Tibial nerve (tissue), 4 donors: ENCODE results near the gene ALOXE3.

ENCODE experiments used
- EP300 ChIP-seq, 2 donors: sonication (generic); formaldehyde crosslinking; IDR thresholded peaks; one replicate each; pipeline ENCODE4 v1.6.1; 2017; ENCODE audit warnings: antibody characterized with exemption in 2 of 2, mild to moderate bottlenecking in 1 of 2
- POLR2A ChIP-seq, 2 donors: fragments of 450-650 bp; IDR thresholded peaks; one replicate each; pipeline ENCODE4 v1.6.1; 2017; ENCODE audit warnings: antibody characterized with exemption in 2 of 2, mild to moderate bottlenecking in 2 of 2, moderate library complexity in 2 of 2
- TF ChIP-seq, protein P1 (sequence below), 5 experiments: fragments of 200-600 bp in 3 of 5; fragments of 450-650 bp in 2 of 5; sonication (generic) in 3 of 5; IDR thresholded peaks; one replicate each; pipeline ENCODE4 v1.5.1; 2016 to 2019; ENCODE audit warnings: antibody characterized with exemption in 5 of 5, mild to moderate bottlenecking in 3 of 5, moderate library complexity in 2 of 5

DNA sequence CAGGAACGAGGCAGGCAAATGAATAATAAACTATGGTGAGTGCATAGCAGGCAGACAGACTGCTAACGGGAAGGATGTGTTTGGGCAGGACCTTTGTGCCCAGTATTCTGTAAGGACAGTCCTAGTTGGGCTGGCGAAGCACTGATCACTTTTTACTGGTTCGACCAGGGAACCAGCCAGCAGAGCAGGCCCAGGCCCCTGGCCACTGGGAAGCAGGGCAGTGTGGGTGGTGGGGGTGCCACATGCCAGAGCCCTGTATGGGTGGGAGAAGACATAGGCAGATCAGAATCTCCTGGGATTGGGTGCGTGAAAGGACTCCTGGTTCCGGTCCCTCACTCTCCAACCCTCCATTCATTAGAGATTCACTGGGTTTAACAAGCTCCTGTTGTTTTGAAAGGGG lies 48.4 kb upstream of the ALOXE3 start:
- TF ChIP-seq POLR2A (IDR thresholded peaks at IDR 0.05), result no peak
- TF ChIP-seq, protein P1, sequence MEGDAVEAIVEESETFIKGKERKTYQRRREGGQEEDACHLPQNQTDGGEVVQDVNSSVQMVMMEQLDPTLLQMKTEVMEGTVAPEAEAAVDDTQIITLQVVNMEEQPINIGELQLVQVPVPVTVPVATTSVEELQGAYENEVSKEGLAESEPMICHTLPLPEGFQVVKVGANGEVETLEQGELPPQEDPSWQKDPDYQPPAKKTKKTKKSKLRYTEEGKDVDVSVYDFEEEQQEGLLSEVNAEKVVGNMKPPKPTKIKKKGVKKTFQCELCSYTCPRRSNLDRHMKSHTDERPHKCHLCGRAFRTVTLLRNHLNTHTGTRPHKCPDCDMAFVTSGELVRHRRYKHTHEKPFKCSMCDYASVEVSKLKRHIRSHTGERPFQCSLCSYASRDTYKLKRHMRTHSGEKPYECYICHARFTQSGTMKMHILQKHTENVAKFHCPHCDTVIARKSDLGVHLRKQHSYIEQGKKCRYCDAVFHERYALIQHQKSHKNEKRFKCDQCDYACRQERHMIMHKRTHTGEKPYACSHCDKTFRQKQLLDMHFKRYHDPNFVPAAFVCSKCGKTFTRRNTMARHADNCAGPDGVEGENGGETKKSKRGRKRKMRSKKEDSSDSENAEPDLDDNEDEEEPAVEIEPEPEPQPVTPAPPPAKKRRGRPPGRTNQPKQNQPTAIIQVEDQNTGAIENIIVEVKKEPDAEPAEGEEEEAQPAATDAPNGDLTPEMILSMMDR (IDR thresholded peaks at IDR 0.05), result no peak
- no peak for TF ChIP-seq EP300 (IDR thresholded peaks at IDR 0.05)
